ENCODE data around the gene SPCS3.
"Not testable (repeated sequence)": the region's sequence is repeated elsewhere in the genome, so short reads cannot be mapped to it uniquely, and the experiment has no call there.

The SPCS3 gene

DNA sequence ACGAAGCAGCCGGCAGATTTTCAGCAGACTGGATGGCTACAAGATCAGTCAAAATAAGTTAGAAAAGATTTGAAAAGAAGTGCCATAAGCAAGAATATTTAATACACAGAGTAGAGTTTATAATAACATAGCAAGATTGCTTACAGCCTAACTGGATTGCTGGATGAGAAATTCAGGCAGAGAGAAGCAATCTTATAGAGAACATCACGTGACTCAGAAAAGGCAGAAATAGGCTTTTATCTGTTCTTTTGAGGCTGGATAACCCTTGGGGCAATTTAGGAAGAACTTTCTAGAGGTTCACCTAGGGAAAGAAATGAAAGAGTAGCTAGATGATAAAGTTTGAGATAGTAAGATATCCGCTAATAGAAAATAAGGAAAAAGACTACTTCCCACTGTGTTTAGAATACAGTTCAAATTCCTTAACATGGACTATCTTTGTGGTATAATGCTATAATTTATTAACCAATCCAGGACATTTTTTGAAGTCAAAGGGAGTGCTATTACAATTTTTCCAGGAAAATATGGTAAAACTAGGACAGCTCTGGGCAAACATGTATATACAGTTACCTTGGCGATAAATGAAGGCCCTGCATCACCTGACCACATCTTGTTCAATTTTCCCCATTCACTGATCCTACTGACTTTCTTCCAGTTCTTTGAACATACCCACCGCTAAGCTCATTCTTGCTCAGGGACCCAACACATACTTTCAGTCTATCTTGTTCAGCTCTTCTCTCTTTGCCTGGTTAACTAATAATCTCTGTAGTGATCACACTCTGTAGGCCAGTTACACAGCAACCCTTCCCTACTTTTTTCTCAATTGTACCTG lies 12.7 kb upstream of the SPCS3 start:
- no peak for DNase-seq (ENCODE audit: low spot score)

GRCh38 chr4:176307666-176307930 lies 12.2 kb upstream of the SPCS3 start:
- no peak for DNase-seq (ENCODE audit: low spot score)

- no peak for DNase-seq (ENCODE audit: low spot score)
Observed at GRCh38 chr4:176308441-176308840, 11.3 kb upstream of the SPCS3 start.

- no peak for DNase-seq (ENCODE audit: low spot score)
Observed at GRCh38 chr4:176309046-176309445, 10.7 kb upstream of the SPCS3 start.

- DNase-seq (ENCODE audit: low spot score): no peak
Observed at GRCh38 chr4:176309772-176310171, 10.0 kb upstream of the SPCS3 start.

GRCh38 chr4:176313596-176314336 lies 6.0 kb upstream of the SPCS3 start:
- DNase-seq (ENCODE audit: low spot score): no peak

GRCh38 chr4:176319151-176319703 lies 539 bp upstream of the SPCS3 start:
- DNase-seq (ENCODE audit: low spot score): no peak

GRCh38 chr4:176320340-176320975 lies 692 bp downstream of the SPCS3 start:
- peak; percentile 83 for DNase-seq (ENCODE audit: low spot score)

GRCh38 chr4:176320976-176321361 lies 1.2 kb downstream of the SPCS3 start:
- no peak for DNase-seq (ENCODE audit: low spot score)

DNA sequence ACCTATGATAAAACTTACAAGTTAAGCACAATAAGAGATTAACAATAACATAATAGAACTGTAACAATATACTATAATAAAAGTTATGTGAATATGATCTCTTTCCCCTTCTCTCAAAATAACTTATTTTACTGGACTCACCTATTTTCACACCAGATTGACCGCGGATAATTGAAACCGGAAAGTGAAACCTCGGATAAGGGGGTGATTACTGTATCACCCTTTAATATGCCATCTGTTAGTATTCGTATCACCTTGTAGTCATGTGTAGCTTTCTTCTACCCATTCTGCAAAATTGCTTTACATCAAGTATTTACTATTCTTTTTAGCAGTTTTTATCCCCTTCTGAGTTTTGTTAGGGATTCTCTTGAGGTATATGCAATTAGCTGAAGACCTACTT lies 1.8 kb downstream of the SPCS3 start:
- DNase-seq (ENCODE audit: low spot score): no peak

GRCh38 chr4:176323511-176324160 lies 3.9 kb downstream of the SPCS3 start:
- no peak for DNase-seq (ENCODE audit: low spot score)

DNA sequence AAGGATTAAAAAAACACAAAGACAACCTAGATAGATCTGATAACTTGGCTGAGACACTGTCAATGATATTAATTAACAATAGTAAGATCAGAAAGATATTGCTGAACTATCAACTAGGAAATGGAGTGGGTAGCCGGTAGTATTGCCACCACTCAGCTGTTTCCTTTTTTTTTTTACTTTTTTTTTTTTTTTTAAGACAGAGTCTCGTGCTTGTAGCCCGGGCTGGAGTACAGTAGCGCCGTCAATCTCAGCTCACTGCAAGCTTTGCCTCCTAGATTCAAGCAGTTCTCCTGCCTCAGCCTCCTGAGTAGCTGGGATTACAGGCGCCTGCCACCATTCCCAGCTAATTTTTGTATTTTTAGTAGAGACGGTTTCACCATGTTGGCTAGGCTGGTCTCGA lies 5.1 kb downstream of the SPCS3 start:
- DNase-seq (ENCODE audit: low spot score): not testable (repeated sequence)

GRCh38 chr4:176333076-176333475 lies 13.3 kb downstream of the SPCS3 start:
- DNase-seq (ENCODE audit: low spot score): no peak

- no peak for DNase-seq (ENCODE audit: low spot score)
Observed at GRCh38 chr4:176334066-176334465, 14.3 kb downstream of the SPCS3 start.

- no peak for DNase-seq (ENCODE audit: low spot score)
Observed at GRCh38 chr4:176335421-176335820, 15.7 kb downstream of the SPCS3 start.

- no peak for DNase-seq (ENCODE audit: low spot score)
Observed at GRCh38 chr4:176339936-176340761, 20.4 kb downstream of the SPCS3 start.

DNA sequence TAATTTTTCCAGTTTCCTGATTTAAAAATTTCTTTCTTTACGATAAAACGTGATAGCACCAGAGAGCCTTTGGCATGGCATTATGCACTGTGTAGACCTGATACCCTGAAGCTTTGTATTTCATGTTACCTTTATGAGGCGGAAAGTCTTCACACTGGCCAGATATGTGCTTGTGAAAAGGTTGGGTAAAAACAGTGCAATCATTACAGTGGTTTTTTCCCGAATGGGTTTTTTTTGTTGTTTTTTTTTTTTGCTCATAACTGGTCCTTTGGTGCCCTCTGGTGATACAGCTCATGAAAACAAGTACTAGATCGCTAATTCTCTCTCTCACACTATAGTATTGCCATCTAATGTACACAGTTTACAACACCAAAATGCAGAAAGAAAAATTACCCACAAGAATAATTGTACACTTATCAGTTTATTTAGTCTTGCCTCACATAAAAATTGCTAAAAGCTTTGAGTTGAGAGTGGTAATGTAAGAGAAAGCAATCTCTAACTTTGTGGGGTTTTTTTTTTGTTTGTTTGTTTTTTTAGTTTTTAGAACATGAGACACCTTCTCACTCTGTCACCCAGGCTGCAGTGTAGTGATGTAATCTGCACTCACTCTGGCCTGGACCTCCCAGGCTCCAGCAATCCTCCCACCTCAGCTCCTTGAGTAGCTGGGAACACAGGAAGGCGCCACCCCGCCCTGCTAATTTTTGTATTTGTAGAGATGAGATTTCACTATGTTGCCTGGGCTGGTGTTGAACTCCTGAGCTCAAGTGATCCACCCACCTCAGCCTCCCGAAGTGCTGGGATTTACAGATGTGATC lies 21.3 kb downstream of the SPCS3 start:
- DNase-seq (ENCODE audit: low spot score): peak; percentile 64

DNA sequence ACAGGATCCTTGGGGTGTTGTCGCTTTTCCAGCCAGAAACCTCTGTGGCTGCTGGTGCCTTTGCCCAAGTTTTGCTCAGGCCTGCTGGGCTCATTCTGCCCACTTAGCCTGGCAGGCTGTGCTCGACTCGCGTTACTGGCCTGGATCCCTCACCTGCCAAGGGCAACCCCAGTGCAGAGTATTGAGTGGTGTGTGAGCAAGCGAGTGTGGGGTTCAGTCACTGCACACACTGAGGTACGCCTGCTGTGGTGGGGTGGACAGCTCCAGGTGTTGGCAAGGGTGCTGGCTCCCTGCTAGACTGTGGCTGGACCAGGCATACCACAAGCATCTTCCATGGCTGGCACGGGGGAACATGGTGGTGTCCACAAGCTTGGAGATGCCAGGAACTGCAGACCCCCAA lies 22.6 kb downstream of the SPCS3 start:
- DNase-seq (ENCODE audit: low spot score): no peak

- DNase-seq (ENCODE audit: low spot score): no peak
Observed at GRCh38 chr4:176343286-176343685, 23.5 kb downstream of the SPCS3 start.

DNA sequence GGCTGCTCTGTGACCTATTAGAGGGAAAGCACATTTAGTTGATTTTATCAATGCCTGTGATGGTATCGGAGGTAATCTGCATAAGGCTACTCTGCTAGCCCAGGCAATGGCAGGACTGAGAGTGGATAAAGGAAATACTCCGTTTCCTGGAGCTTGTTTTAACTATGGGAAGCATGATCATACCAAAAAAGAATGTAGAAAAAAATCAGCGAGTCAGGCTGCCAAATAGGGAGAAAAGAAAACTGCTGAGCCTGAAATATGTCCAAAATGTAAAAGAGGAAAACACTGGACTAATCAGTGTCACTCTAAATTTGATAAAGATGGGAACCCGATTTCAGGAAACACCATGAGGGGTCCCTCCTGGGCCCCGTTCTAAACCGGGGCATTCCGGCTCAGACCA lies 25.6 kb downstream of the SPCS3 start:
- not testable (repeated sequence) for DNase-seq (ENCODE audit: low spot score)

GRCh38 chr4:176346836-176347235 lies 27.1 kb downstream of the SPCS3 start:
- not testable (repeated sequence) for DNase-seq (ENCODE audit: low spot score)

Measured in pons (tissue), 1 donor.